Tibial nerve (tissue), 4 donors: ENCODE results near the gene ZNF266.

Experiments used
- EP300 ChIP-seq, 2 donors: sonication (generic); formaldehyde crosslinking; IDR thresholded peaks; one replicate each; pipeline ENCODE4 v1.6.1; 2017; ENCODE audit warnings: antibody characterized with exemption in 2 of 2, mild to moderate bottlenecking in 1 of 2
- POLR2A ChIP-seq, 2 donors: fragments of 450-650 bp; IDR thresholded peaks; one replicate each; pipeline ENCODE4 v1.6.1; 2017; ENCODE audit warnings: antibody characterized with exemption in 2 of 2, mild to moderate bottlenecking in 2 of 2, moderate library complexity in 2 of 2
- TF ChIP-seq, protein P1 (sequence below), 5 experiments: fragments of 200-600 bp in 3 of 5; fragments of 450-650 bp in 2 of 5; sonication (generic) in 3 of 5; IDR thresholded peaks; one replicate each; pipeline ENCODE4 v1.5.1; 2016 to 2019; ENCODE audit warnings: antibody characterized with exemption in 5 of 5, mild to moderate bottlenecking in 3 of 5, moderate library complexity in 2 of 5

DNA sequence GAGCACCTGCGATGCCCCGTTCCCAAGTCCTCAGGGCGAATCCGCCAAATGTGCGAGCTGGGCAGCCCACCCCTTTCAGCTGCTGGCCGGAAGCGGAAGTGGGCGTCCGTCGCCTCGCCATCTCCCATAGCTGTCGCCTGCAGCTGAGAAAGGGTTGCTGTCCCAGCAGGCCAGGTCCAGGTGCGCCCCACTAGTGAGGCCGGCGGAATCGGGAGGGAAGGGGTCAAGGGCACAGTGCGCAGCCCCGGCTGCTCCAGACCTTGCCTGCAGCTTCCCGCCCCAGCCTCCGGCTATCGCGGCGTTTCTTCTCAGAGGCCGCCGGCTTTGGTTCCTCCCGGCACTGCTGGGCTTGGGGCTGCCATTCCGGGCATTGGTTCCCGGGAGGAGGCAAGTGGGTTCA, 72.5 kb downstream of the ZNF266 start, which contains the start of gene ZNF177:
- TF ChIP-seq POLR2A (IDR thresholded peaks at IDR 0.05) (no peak), EP300 (IDR thresholded peaks at IDR 0.05) (no peak)
- TF ChIP-seq, protein P1, sequence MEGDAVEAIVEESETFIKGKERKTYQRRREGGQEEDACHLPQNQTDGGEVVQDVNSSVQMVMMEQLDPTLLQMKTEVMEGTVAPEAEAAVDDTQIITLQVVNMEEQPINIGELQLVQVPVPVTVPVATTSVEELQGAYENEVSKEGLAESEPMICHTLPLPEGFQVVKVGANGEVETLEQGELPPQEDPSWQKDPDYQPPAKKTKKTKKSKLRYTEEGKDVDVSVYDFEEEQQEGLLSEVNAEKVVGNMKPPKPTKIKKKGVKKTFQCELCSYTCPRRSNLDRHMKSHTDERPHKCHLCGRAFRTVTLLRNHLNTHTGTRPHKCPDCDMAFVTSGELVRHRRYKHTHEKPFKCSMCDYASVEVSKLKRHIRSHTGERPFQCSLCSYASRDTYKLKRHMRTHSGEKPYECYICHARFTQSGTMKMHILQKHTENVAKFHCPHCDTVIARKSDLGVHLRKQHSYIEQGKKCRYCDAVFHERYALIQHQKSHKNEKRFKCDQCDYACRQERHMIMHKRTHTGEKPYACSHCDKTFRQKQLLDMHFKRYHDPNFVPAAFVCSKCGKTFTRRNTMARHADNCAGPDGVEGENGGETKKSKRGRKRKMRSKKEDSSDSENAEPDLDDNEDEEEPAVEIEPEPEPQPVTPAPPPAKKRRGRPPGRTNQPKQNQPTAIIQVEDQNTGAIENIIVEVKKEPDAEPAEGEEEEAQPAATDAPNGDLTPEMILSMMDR (IDR thresholded peaks at IDR 0.05) = no peak
